Thyroid gland (tissue), 4 donors: ENCODE data around the gene KRT86. TPM values are rescaled to one million over a fixed set of nuclear protein-coding genes. Genes with fewer than 3 reads are reported as not detected.

Experiments
- DNase-seq, 2 donors: peaks; one replicate each; pipeline ENCODE4 v3.0.0-alpha.2; 2019
- H3K27ac ChIP-seq, 3 donors: fragments of 200-600 bp; sonication (generic); 1 replicate in 2 of 3; 2 replicates in 1 of 3; pipeline ENCODE4 v1.5.1; 2016 to 2019; ENCODE audit warnings: mild to moderate bottlenecking in 1 of 3, moderate library complexity in 1 of 3
- H3K27me3 ChIP-seq: fragments of 200-600 bp; sonication (generic); one replicate; pipeline ENCODE4 v1.5.1; 2019
- H3K36me3 ChIP-seq, 2 donors: fragments of 200-600 bp; sonication (generic); one replicate each; pipeline ENCODE4 v1.5.1; 2016 to 2019
- H3K4me1 ChIP-seq, 2 donors: fragments of 200-600 bp; sonication (generic); one replicate each; pipeline ENCODE4 v1.5.1; 2017 to 2019
- H3K4me3 ChIP-seq, 3 donors: fragments of 200-600 bp; sonication (generic); replicated peaks in 1 of 3; 1 replicate in 2 of 3; 2 replicates in 1 of 3; pipeline ENCODE4 v1.5.1; 2016; ENCODE audit warnings: mild to moderate bottlenecking in 1 of 3
- H3K9me3 ChIP-seq: fragments of 200-600 bp; sonication (generic); one replicate; pipeline ENCODE4 v1.5.1; 2017
- POLR2A ChIP-seq, 2 donors: fragments of 450-650 bp; IDR thresholded peaks; one replicate each; pipeline ENCODE4 v1.6.1; 2017; ENCODE audit warnings: antibody characterized with exemption in 2 of 2, mild to moderate bottlenecking in 2 of 2, moderate library complexity in 1 of 2
- WGBS, 2 donors: methylation state at CpG; one replicate each; pipeline ENCODE4 v1.1.5; 2017; 5-methylcytosine and 5-hydroxymethylcytosine counted together
- intact Hi-C: fragments of 100-400 bp; cut with DNase I; formaldehyde crosslinking; loops from one replicate; pipeline ENCODE4 v1.15.1; 2023
- total RNA-seq, 4 donors: library from RNA; depleted of rRNA; stranded (reverse); fragments of >200 nt; gene quantifications; one replicate each; pipeline ENCODE4 v1.2.3, GENCODE V29; 2016
- TF ChIP-seq, protein P1 (sequence below), 6 experiments: fragments of 200-600 bp in 3 of 6; fragments of 450-650 bp in 3 of 6; sonication (generic) in 3 of 6; IDR thresholded peaks; one replicate each; pipeline ENCODE4 v1.5.1; 2016 to 2019; ENCODE audit warnings: antibody characterized with exemption in 6 of 6, mild to moderate bottlenecking in 2 of 6, inconsistent platforms in 1 of 6, moderate library complexity in 1 of 6

Gene KRT86
- total RNA-seq, 4 donors from 2014 or later, result 0.13 to 1.1 (median 0.42) TPM

DNA sequence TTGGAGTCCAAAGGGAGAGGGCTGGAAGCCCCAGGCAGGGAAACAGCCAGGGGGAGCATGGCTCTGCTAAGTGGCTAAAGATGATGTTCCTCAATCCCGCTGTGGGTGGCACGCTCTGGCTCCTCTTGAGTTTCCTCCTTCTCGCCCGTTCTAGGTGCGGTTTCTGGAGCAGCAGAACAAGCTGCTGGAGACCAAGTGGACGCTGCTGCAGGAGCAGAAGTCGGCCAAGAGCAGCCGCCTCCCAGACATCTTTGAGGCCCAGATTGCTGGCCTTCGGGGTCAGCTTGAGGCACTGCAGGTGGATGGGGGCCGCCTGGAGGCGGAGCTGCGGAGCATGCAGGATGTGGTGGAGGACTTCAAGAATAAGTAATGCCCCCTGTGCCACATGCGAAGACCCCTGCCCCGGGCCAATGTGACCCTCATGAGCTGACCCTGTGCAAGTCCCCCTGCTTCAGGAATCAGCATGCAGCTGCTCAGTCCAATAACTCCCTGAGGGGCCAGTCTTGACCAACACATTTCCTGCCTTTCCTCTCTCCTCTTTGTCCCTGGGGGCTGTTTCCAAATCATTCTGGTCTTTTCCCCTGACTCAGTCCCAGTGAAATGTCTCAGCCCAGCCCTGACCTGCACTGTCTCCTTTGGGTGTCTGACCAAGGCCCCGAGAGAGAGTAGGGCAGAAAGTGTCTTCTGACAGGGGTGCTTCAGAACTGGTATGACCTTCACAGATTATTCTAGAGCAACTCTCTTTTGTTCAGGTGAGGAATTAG lies 39.3 kb upstream of the KRT86 start:
- peaks cover 47 to 77% of the 10 kb centered on the region in 2 donors for H3K4me1 ChIP-seq
- peak overlapping the region in 1 of 3 donors; percentile 71 for H3K4me3 ChIP-seq
- H3K9me3 ChIP-seq, result no peaks in the 10 kb centered on the region
- 69 to 71% methylated on average over 9 to 15 of the region's 15 CpGs for WGBS, 2 donors
- peaks cover 7 to 21% of the 10 kb centered on the region in 2 donors for H3K36me3 ChIP-seq
- peak; percentile 56 to 58 for DNase-seq
- peak overlapping the region; percentile 99 to 100 (median 99) for H3K27ac ChIP-seq
- intact Hi-C loops, result no loop called here
- peak in 1 of 2 donors; percentile 39 for TF ChIP-seq POLR2A (IDR thresholded peaks at IDR 0.05)
- TF ChIP-seq, protein P1, sequence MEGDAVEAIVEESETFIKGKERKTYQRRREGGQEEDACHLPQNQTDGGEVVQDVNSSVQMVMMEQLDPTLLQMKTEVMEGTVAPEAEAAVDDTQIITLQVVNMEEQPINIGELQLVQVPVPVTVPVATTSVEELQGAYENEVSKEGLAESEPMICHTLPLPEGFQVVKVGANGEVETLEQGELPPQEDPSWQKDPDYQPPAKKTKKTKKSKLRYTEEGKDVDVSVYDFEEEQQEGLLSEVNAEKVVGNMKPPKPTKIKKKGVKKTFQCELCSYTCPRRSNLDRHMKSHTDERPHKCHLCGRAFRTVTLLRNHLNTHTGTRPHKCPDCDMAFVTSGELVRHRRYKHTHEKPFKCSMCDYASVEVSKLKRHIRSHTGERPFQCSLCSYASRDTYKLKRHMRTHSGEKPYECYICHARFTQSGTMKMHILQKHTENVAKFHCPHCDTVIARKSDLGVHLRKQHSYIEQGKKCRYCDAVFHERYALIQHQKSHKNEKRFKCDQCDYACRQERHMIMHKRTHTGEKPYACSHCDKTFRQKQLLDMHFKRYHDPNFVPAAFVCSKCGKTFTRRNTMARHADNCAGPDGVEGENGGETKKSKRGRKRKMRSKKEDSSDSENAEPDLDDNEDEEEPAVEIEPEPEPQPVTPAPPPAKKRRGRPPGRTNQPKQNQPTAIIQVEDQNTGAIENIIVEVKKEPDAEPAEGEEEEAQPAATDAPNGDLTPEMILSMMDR (IDR thresholded peaks at IDR 0.05), result peak in 2 of 6 experiments; percentile 12 to 31
- no peaks in the 10 kb centered on the region for H3K27me3 ChIP-seq

DNA sequence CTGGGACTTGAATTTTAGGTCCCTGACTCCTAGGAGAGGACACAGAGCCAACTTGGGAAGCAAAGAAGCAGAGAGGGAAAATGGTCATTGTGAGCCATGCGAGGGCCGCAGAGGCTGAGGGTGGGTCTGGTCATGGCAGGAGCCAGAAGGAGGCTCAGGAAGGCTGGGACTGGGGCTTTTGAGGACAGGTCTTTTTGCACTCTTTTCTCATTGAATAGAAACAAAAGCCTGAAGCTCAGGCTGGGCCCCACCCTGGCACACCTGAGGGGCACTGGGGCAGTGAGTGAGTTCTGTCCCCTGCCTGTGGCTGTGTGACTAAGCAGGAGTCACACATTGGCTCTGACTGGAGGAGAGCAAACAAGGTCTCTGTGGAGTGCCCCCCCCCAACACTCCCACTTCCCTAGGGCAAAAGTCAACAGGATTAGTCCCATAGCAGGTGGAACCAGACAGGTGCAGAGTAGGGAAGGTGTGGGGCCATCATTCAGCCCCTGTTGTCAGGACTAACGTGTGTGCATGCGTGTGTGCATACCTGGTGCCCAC lies 38.6 kb upstream of the KRT86 start:
- H3K4me1 ChIP-seq, result peaks cover 42 to 72% of the 10 kb centered on the region in 2 donors
- peak in 1 of 2 donors; percentile 56 for TF ChIP-seq POLR2A (IDR thresholded peaks at IDR 0.05)
- TF ChIP-seq, protein P1 (IDR thresholded peaks at IDR 0.05), result no peak
- 89 to 93% methylated on average over 4 of the region's 4 CpGs for WGBS, 2 donors
- intact Hi-C loops, result no loop called here
- peak overlapping the region in 1 of 3 donors; percentile 71 for H3K4me3 ChIP-seq
- peak overlapping the region; percentile 99 to 100 (median 99) for H3K27ac ChIP-seq
- no peaks in the 10 kb centered on the region for H3K27me3 ChIP-seq
- H3K36me3 ChIP-seq, result peaks cover 7 to 21% of the 10 kb centered on the region in 2 donors
- DNase-seq, result peak; percentile 57
- no peaks in the 10 kb centered on the region for H3K9me3 ChIP-seq

DNA sequence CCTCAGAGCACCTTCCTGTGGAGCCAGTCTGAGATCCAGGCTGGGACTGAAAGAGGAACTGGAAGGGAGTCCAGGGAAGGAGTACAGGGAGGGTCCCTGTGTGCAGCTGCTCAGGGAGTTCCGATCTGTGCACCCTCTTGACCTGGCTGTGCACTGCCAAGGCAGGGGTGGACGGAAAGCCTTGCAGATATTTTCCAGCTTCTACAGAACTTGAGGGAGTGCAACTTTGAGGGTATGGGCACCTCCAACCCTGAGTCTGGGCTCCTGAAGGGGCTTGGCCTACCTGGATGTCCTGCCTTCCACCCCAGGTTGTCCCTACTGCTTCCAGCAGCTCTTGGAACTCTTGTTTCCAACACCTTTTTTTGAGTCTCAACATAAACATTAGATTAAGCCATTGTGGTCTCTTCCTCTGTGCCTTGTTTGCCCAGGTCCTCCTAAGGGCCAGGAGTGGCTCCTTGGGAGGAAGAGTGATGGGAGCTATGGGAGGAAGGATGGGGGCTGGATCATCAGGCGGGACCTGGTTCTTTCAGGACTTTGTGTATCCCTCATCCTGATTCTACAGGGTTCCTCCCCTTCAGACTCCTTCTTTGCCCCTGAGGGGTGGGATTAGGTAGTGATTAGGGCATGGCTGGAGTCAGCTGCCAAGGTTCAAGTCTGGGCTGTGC lies 37.9 kb upstream of the KRT86 start:
- Histone ChIP-seq H3K9me3 (no peaks in the 10 kb centered on the region), H3K4me3 (no peak overlapping the region), H3K4me1 (peaks cover 37 to 72% of the 10 kb centered on the region in 2 donors), H3K27me3 (no peaks in the 10 kb centered on the region), H3K27ac (peak overlapping the region; percentile 99 to 100 (median 99)), H3K36me3 (peaks cover 8 to 21% of the 10 kb centered on the region in 2 donors)
- WGBS, 2 donors, result 70 to 94% methylated on average over 3 of the region's 3 CpGs
- no peak for DNase-seq
- intact Hi-C loops, result no loop called here
- no peak for TF ChIP-seq POLR2A (IDR thresholded peaks at IDR 0.05)
- TF ChIP-seq, protein P1 (IDR thresholded peaks at IDR 0.05), result no peak

DNA sequence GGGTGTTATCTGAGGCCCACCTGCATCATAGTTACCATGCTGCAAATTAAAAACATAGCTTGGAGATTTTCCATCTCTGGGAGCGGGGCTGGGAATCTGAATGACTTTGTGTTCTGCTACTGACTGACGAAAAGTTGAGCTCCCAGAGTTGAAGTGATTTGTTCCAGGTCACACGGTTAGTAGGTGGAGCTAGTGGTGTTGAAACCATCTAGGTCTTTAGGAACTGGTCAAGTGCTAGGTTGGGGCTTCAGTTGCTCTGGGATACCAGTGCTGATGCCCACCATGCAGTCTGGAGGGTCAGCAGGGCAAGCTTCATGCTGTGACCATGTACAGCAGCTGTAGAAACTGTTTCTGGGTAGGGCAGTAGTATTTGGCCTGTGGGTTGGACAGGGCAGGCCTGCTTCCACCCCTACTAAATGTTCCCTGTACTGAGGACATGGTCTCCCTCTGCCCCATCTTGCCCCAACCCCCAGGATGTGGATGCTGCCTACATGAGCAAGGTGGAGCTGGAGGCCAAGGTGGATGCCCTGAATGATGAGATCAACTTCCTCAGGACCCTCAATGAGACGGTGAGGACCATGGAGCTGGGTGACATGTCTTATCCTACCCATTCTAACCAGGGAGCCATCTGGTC lies 36.1 kb upstream of the KRT86 start:
- H3K27ac ChIP-seq, result peak overlapping the region; percentile 28 to 100 (median 94)
- peaks cover 43 to 77% of the 10 kb centered on the region in 2 donors for H3K4me1 ChIP-seq
- H3K4me3 ChIP-seq, result no peak overlapping the region
- peak in 1 of 2 donors; percentile 19 for TF ChIP-seq POLR2A (IDR thresholded peaks at IDR 0.05)
- TF ChIP-seq, protein P1 (IDR thresholded peaks at IDR 0.05), result no peak
- H3K9me3 ChIP-seq, result no peaks in the 10 kb centered on the region
- intact Hi-C loops, result no loop called here
- 76 to 82% methylated on average over 4 of the region's 4 CpGs for WGBS, 2 donors
- no peak for DNase-seq
- peaks cover 10 to 21% of the 10 kb centered on the region in 2 donors for H3K36me3 ChIP-seq
- H3K27me3 ChIP-seq, result no peaks in the 10 kb centered on the region
